ENCODE results near the gene DECR2.

The DECR2 gene

GRCh38 chr16:424033-424622 is 22.4 kb downstream of the DECR2 start:
- DNase-seq (ENCODE audit: low read depth, low spot score), result peak; percentile 93
- TF ChIP-seq CTCF (IDR thresholded peaks at IDR 0.05; ENCODE audit: low read depth, low read length), result no peak
- in situ Hi-C loops (cut with HindIII; ENCODE audit: low sequenced_read_pairs), result no loop called here
- peak overlapping the region; percentile 1 for H3K4me3 ChIP-seq (ENCODE audit: low read depth, low read length)

- peak; percentile 44 for DNase-seq (ENCODE audit: low read depth, low spot score)
- no peak for TF ChIP-seq CTCF (IDR thresholded peaks at IDR 0.05; ENCODE audit: low read depth, low read length)
These were observed 23.0 kb downstream of the DECR2 start for GRCh38 chr16:424623-425081.

GRCh38 chr16:425082-425718 is 23.5 kb downstream of the DECR2 start, which contains the start of gene RAB11FIP3:
Gene RAB11FIP3 (plus strand): TSS chr16:425649. CDS start chr16:426007, 358 bp downstream.
- TF ChIP-seq CTCF (IDR thresholded peaks at IDR 0.05; ENCODE audit: low read depth, low read length), result peak; percentile 17
- peak; percentile 84 for DNase-seq (ENCODE audit: low read depth, low spot score)
- in situ Hi-C loops (cut with HindIII; ENCODE audit: low sequenced_read_pairs), result no loop called here
- H3K4me3 ChIP-seq (ENCODE audit: low read depth, low read length), result peak within 1 kb of the TSS; percentile 68

More at GRCh38 chr16:424623-425081, 23.0 kb downstream of the DECR2 start:
- peak overlapping the region; percentile 68 for H3K4me3 ChIP-seq (ENCODE audit: low read depth, low read length)
- in situ Hi-C loops (cut with HindIII; ENCODE audit: low sequenced_read_pairs), result no loop called here

- H3K4me3 ChIP-seq (ENCODE audit: low read depth, low read length), result peak overlapping the region; percentile 68
- TF ChIP-seq CTCF (IDR thresholded peaks at IDR 0.05; ENCODE audit: low read depth, low read length), result no peak
- no peak for DNase-seq (ENCODE audit: low read depth, low spot score)
- in situ Hi-C loops (cut with HindIII; ENCODE audit: low sequenced_read_pairs), result no loop called here
These were observed 24.0 kb downstream of the DECR2 start for GRCh38 chr16:425740-426114.

- DNase-seq (ENCODE audit: low read depth, low spot score), result no peak
- H3K4me3 ChIP-seq (ENCODE audit: low read depth, low read length), result peak overlapping the region; percentile 68
- TF ChIP-seq CTCF (IDR thresholded peaks at IDR 0.05; ENCODE audit: low read depth, low read length), result no peak
- in situ Hi-C loops (cut with HindIII; ENCODE audit: low sequenced_read_pairs), result no loop called here
These were observed 24.6 kb downstream of the DECR2 start for GRCh38 chr16:426115-426905.

- TF ChIP-seq CTCF (IDR thresholded peaks at IDR 0.05; ENCODE audit: low read depth, low read length), result no peak
- in situ Hi-C loops (cut with HindIII; ENCODE audit: low sequenced_read_pairs), result no loop called here
- peak overlapping the region; percentile 68 for H3K4me3 ChIP-seq (ENCODE audit: low read depth, low read length)
- no peak for DNase-seq (ENCODE audit: low read depth, low spot score)
These were observed 25.2 kb downstream of the DECR2 start for GRCh38 chr16:426906-427249.

Data from astrocyte of the spinal cord (primary cell).